GM21381 (cell line): ENCODE results near the gene U2SURP.
"Not testable (repeated sequence)": the region's sequence is repeated elsewhere in the genome, so short reads cannot be mapped to it uniquely, and the experiment has no call there.

ENCODE experiments used
- ATAC-seq: cut with Tn5 transposase; IDR thresholded peaks from one replicate; pipeline ENCODE4 v1.9.1; 2021; ENCODE audit warnings: mild to moderate bottlenecking, moderate library complexity; ENCODE audit not compliant: unreplicated experiment

U2SURP gene

DNA sequence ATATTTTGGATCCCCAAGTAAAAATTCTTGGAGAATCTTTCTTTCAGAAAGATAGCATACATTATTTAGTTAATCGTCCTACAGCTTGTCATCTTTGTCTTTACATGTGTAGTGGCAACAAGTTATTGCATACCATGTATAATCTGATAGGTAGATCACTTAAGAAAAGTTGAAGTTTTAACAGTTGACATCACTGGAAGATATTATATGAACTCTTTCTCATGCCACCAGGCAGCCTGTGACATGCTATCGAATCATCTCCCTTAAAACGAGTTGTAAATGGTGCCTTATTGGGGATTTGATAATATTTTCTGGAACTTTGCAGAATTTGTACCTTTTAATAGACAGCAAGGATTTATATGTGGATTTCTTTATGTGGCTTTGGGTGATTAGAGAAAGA is 8.7 kb downstream of the U2SURP start:
- no peak for ATAC-seq

GRCh38 chr3:143011705-143012104 is 10.3 kb downstream of the U2SURP start:
- no peak for ATAC-seq

- ATAC-seq: no peak
Observed at GRCh38 chr3:143014921-143015320, 13.6 kb downstream of the U2SURP start.

DNA sequence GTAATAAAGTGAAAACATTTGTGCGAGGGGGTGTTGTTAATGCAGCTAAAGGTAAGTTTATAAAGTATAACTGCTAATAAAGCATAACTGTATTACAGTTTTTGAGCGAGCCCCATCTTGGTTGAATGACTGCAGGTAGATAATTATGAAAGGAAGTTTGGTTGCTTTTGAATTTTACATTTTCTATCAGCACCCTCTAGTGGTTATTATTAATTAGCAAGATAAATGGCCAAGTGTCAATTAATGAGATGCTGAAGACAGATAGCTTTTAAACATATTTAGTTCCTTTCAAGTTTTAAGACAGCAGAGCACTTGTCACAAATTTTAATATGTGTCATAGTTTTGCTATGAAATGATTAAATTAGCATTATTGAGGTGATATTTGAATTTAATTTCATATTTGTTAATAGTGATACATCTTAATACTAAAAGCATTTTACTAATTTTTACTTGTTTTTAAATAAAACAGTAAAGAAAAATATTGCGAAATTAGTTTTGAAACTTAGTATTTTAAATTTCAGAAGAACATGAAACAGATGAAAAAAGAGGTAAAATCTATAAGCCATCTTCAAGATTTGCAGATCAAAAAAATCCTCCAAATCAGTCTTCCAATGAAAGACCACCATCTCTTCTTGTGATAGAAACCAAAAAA is 15.1 kb downstream of the U2SURP start:
- no peak for ATAC-seq

DNA sequence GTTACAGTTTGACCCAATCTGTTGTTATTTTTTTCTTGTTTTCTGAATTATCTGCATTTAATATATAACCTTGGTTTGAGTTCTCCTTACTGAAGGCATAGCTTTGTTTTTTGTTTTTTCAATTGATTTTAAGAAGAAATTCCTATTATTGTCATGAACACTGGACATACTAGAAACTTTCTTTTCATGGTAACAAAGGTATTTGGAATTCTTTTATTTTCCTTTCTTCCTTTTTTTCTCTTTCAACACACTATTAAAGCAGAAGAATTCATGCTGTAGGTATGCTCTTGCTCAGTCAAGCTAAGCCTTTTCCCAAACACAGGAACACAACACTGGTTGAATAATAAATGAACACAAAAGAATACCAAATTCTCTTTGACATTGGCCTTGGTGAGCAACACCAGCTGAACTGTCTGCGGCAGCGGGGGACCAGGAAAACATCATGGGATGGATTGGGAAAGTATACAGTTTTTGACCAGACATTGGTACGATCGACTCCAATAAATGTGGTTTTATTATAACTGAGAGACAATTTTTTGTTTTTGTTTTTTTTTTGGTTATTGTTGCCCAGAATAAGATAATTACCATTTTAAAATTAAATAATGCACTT is 23.1 kb downstream of the U2SURP start:
- ATAC-seq: no peak

- no peak for ATAC-seq
Observed at GRCh38 chr3:143031327-143031726, 30.0 kb downstream of the U2SURP start.

GRCh38 chr3:143031796-143032387 is 30.5 kb downstream of the U2SURP start:
- not testable (repeated sequence) for ATAC-seq

DNA sequence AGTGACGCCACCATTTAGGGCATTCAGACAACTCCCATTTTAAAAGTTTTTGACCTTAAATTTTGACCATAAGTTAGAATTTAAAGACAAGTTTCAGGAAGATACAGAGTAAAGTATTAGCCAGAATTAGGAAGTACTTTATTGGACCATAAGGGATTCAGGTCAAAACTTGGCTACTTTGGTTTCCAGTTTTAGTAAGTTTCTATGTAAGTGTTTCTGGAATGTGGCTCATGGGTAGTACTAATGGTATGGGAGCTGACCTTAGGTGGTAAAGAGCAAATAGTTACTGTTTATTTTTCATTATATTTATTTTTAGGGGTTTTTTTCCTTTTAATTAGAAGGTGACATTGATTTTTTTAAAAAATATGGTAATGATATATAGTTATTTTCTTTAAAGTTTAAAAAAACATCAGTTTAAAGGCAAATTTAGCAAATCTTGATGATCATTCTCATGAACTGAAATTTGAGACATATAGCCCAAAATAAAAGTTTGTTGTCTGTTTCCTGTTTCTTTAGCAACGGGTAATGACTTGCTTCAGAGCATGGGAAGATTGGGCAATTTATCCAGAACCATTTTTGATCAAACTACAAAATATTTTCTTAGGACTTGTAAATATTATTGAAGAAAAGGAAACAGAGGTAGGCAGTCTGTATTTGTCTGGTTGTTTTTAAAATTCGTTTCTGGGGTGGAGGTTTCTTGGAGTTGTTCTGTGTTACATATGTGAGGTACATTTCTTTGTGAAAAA is 34.3 kb downstream of the U2SURP start:
- ATAC-seq: no peak

DNA sequence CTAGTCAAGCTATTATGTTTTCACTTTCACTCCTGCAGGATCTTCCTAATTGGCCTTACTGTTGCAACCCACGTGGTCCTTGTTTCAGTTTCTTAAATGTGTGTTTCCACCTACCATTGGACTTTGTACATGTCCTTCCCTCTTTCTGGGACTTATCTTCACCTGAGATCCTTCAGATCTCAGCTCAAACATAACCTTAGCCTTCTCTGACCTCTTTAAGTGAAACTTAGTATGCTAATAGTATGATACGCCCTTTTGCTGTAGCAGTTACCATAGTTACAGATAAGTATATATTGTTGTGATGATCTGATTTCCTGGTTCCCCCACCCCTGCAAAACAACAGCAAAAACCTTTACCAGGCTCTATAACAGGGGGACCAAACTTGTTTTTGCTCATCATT is 35.2 kb downstream of the U2SURP start:
- ATAC-seq: no peak

GRCh38 chr3:143037867-143038266 is 36.5 kb downstream of the U2SURP start:
- no peak for ATAC-seq

DNA sequence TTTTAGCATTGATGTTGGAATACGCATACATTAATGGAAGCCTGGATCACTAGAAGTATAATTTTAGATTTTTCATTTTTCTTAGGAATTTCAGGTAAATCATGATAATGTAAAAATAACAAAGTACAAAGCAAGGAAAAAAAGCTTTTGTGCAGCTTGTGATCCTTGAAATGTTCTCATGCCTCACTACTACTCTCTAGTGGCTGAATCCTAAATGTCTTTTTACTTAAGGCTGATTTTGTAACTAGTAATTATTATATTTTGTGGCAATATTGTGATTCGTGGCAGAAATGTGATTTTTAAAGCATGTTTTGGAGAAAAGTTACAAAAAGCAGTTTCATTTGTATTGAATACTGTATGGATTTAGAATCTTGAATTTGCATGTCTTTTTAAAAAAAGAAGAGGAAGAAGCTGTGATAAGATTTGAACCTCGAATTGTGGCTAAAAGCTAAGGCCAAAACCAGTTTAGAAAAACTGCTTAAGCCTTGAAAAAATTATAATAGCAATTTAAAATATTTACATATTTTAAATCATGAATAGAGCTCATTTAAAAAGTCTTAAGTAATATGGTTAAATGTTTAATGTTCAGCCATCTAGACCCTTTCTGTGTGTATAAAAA is 39.0 kb downstream of the U2SURP start:
- no peak for ATAC-seq

- ATAC-seq: no peak
Observed at GRCh38 chr3:143041903-143042302, 40.5 kb downstream of the U2SURP start.

- no peak for ATAC-seq
Observed at GRCh38 chr3:143045639-143046038, 44.3 kb downstream of the U2SURP start.

DNA sequence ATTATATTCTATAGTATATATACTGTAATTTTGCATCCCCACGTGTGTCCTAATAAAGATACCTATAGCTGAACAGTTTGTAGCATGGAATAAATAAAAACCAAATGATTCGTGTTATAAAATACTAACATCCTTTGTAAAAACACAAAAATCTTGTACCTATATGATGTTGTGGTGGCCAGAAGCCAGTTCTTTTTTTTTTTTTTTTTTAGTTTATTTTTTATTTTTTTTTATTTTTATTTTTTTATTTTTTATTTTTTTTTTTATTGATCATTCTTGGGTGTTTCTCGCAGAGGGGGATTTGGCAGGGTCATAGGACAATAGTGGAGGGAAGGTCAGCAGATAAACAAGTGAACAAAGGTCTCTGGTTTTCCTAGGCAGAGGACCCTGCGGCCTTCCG is 44.7 kb downstream of the U2SURP start:
- not testable (repeated sequence) for ATAC-seq

GRCh38 chr3:143054011-143054410 is 52.6 kb downstream of the U2SURP start:
- no peak for ATAC-seq

GRCh38 chr3:143056372-143056771 is 55.0 kb downstream of the U2SURP start:
- ATAC-seq: no peak

DNA sequence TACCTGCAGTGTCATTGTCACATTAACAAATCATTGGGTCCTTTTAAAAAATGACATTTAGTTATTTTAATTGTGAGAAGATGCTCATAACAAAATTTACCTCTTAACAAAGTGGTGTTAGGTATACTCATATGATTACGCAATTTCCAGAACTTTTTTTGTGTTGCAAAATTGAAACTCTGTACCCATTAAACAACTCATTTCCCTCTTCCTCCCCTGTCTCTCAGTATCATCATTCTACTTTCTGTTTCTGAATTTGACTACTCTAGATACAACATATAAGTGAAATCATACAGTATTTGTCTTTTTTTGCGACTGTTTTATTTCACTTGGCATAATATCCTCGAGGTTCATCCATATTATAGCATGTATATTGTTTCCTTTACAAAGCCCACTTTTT is 59.5 kb downstream of the U2SURP start:
- peak; percentile 97 for ATAC-seq

GRCh38 chr3:143063018-143063417 is 61.6 kb downstream of the U2SURP start:
- no peak for ATAC-seq

DNA sequence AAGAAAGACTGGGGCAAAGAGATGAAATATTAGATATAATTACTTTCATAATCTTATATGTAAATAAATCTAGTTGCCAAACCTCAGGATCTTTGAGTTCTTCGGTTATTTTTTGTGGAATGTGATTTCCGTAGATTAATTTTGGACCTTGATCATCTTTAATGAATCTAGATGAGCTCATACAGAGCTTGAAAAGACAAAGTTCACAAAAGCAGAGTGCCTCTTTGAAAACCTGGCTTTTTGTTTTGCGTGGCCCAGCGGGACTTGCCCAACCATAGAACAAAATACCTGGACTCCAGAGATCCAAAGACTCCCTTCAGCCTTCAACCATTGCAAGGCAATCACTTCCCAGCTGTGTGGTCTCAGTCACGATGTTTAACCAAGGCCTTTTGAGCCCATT is 63.4 kb downstream of the U2SURP start:
- ATAC-seq: no peak

GRCh38 chr3:143065364-143065763 is 64.0 kb downstream of the U2SURP start:
- ATAC-seq: no peak

DNA sequence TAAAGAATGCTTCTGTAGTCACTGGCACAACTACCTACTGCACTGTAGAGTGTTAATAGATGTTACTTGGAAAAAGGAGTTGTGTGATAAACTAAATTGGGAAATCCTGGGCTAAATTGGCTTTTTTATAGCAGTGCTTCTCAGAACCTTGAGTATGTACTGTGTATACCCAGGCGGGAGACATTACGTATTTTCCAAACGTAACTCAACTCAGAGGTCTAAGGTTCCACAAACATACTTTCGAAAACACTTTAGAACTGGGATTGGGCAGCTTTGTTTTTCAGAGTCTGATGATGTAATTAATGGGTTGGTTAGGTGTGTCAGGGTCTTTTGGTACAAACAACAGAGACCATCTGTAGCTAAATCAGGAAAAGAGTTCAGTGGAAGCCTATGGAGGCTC is 64.7 kb downstream of the U2SURP start:
- no peak for ATAC-seq
